ENCODE measurements around the gene CDH22. TPM values are rescaled to one million over a fixed set of nuclear protein-coding genes. Genes with fewer than 3 reads are reported as not detected.

The CDH22 gene
- total and polyA plus RNA-seq, 10 donors = not detected

- whole genome bisulfite sequencing, 5 donors = 35 to 63% (median 48%) methylated on average over 3 of the region's 3 CpGs
- Histone ChIP-seq H3K9me3 (peaks cover 0 to 5% (median 0%) of the 10 kb centered on the region in 8 donors), H3K4me3 (no peak overlapping the region), H3K4me1 (no peaks in the 10 kb centered on the region), H3K27me3 (replicated peaks in 1 of 7) (peaks cover 0 to 73% (median 3%) of the 10 kb centered on the region in 7 donors), H3K27ac (no peak overlapping the region), H3K36me3 (no peaks in the 10 kb centered on the region)
- intact Hi-C loops (cut with DNase I; ENCODE audit: low total_unique reads) = no loop called here
- no peak for DNase-seq
- no peak for TF ChIP-seq POLR2A (IDR thresholded peaks at IDR 0.05)
- no peak for TF ChIP-seq POLR2AphosphoS5 (IDR thresholded peaks at IDR 0.05)
- TF ChIP-seq CTCF (IDR thresholded peaks at IDR 0.05 in 8 of 11, conservative IDR thresholded peaks at IDR 0.05 in 3 of 11) = no peak
Observed at GRCh38 chr20:46191611-46192010, 116.7 kb downstream of the CDH22 start.

- DNase-seq = no peak
- H3K27me3 ChIP-seq (replicated peaks in 1 of 7) = peaks cover 0 to 73% (median 0%) of the 10 kb centered on the region in 7 donors
- TF ChIP-seq POLR2AphosphoS5 (IDR thresholded peaks at IDR 0.05) (no peak), POLR2A (IDR thresholded peaks at IDR 0.05) (no peak), CTCF (IDR thresholded peaks at IDR 0.05 in 8 of 11, conservative IDR thresholded peaks at IDR 0.05 in 3 of 11) (no peak)
- 60 to 82% (median 80%) methylated on average over 4 of the region's 4 CpGs for WGBS, 5 donors
- no peak overlapping the region for H3K27ac ChIP-seq
- no peaks in the 10 kb centered on the region for H3K36me3 ChIP-seq
- intact Hi-C loops (cut with DNase I; ENCODE audit: low total_unique reads) = no loop called here
- no peaks in the 10 kb centered on the region for H3K4me1 ChIP-seq
- H3K4me3 ChIP-seq = no peak overlapping the region
- peaks cover 0 to 5% (median 0%) of the 10 kb centered on the region in 8 donors for H3K9me3 ChIP-seq
Observed at GRCh38 chr20:46191168-46191540, 117.1 kb downstream of the CDH22 start.

GRCh38 chr20:46190478-46191167 lies 117.7 kb downstream of the CDH22 start:
- no peak for TF ChIP-seq POLR2A (IDR thresholded peaks at IDR 0.05)
- Histone ChIP-seq H3K36me3 (no peaks in the 10 kb centered on the region), H3K27ac (no peak overlapping the region), H3K4me3 (no peak overlapping the region), H3K4me1 (no peaks in the 10 kb centered on the region), H3K9me3 (peaks cover 0 to 5% (median 0%) of the 10 kb centered on the region in 8 donors), H3K27me3 (replicated peaks in 1 of 7) (peaks cover 0 to 71% (median 0%) of the 10 kb centered on the region in 7 donors)
- intact Hi-C loops (cut with DNase I; ENCODE audit: low total_unique reads) = no loop called here
- WGBS, 5 donors = 62 to 78% (median 65%) methylated on average over 9 of the region's 9 CpGs
- DNase-seq = no peak

- no peak overlapping the region for H3K27ac ChIP-seq
- H3K4me3 ChIP-seq = no peak overlapping the region
- H3K27me3 ChIP-seq (replicated peaks in 1 of 7) = peaks cover 0 to 57% (median 0%) of the 10 kb centered on the region in 7 donors
- no peak for TF ChIP-seq POLR2A (IDR thresholded peaks at IDR 0.05)
- no peak for TF ChIP-seq POLR2AphosphoS5 (IDR thresholded peaks at IDR 0.05)
- no peak for TF ChIP-seq CTCF (IDR thresholded peaks at IDR 0.05 in 8 of 11, conservative IDR thresholded peaks at IDR 0.05 in 3 of 11)
- DNase-seq = no peak
- no peaks in the 10 kb centered on the region for H3K4me1 ChIP-seq
- WGBS, 5 donors = 34 to 50% (median 46%) methylated on average over 18 of the region's 18 CpGs
- intact Hi-C loops (cut with DNase I; ENCODE audit: low total_unique reads) = no loop called here
- no peaks in the 10 kb centered on the region for H3K36me3 ChIP-seq
- peaks cover 0 to 5% (median 0%) of the 10 kb centered on the region in 8 donors for H3K9me3 ChIP-seq
Observed at GRCh38 chr20:46188866-46189541, 119.3 kb downstream of the CDH22 start.

Measured in spleen (tissue), 11 donors.